Urinary bladder (tissue), 4 donors: ENCODE data around the gene RFNG. TPM values are rescaled to one million over a fixed set of nuclear protein-coding genes. Genes with fewer than 3 reads are reported as not detected.

Source experiments
- DNase-seq: peaks from one replicate; pipeline ENCODE4 v3.0.0-alpha.2; 2015; ENCODE audit errors: extremely low spot score
- H3K27ac ChIP-seq: one replicate; pipeline ENCODE4 v1.5.1; 2013; ENCODE audit warnings: low read depth, mild to moderate bottlenecking, moderate library complexity
- H3K36me3 ChIP-seq: one replicate; pipeline ENCODE4 v1.6.1; 2013; ENCODE audit warnings: mild to moderate bottlenecking, moderate library complexity; ENCODE audit not compliant: insufficient read depth
- H3K4me1 ChIP-seq: one replicate; pipeline ENCODE4 v1.6.1; 2013; ENCODE audit warnings: mild to moderate bottlenecking, moderate library complexity; ENCODE audit not compliant: insufficient read depth
- H3K4me3 ChIP-seq: one replicate; pipeline ENCODE4 v1.5.1; 2013; ENCODE audit warnings: low read depth, low read length
- WGBS: extraction: QIAGEN DNeasy Blood & Tissue Kit; methylation state at CpG from one replicate; pipeline ENCODE4 v1.1.7; 2013; 5-methylcytosine and 5-hydroxymethylcytosine counted together
- polyA plus RNA-seq: library from polyadenylated mRNA; stranded (reverse); fragments of 200-250 nt; gene quantifications from one replicate; pipeline ENCODE4 v1.2.3, GENCODE V29; 2013
- total RNA-seq: library from RNA; depleted of rRNA; stranded (reverse); fragments of >200 nt; gene quantifications from one replicate; pipeline ENCODE4 v1.2.3, GENCODE V29; 2014
- donor health status: healthy with polysubstance abuse.
- donor health status: healthy.

Gene RFNG
- total and polyA plus RNA-seq, 2 donors, result 16.5 to 47.0 TPM

DNA sequence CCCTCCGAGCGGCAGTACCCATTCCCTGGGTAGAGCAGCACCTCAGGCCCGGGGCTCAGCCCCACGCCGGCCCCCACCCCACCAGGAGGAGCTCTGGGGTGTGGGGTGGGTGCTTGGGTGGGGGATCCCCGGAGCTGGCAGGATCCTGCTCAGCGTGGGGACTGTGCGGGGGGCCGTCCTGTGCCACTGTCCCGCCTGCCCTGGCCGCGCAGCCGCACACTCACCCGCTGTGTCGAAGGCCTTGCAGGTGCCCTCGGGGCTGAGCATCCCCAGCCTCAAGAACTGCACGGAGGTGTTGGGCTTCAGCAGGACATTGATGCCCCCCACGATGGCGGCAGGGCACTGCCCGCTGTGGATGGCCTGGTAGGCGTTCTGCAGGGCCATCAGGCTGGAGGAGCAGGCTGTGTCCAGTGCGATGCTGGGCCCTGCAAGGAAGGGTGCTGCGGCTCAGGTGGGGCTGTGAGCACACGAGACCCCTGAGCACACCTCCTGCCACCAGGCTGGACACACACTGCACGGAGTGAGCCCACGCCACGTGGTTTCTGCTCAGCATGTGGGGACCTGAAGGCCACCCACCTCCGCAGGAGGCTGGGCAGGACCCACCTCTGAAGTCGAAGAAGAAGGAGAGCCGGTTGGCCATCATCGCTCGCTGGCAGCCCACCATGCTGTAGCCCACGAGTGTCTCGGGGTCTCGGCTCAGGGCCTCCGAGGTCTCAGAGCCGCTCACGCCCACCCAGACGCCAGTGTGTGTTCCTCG lies 41.6 kb upstream of the RFNG start:
- 94% methylated on average over 40 of the region's 40 CpGs for WGBS
- Histone ChIP-seq H3K36me3 (peaks cover 6% of the 10 kb centered on the region), H3K4me1 (no peaks in the 10 kb centered on the region), H3K4me3 (no peak overlapping the region), H3K27ac (no peak overlapping the region)
- no peak for DNase-seq

DNA sequence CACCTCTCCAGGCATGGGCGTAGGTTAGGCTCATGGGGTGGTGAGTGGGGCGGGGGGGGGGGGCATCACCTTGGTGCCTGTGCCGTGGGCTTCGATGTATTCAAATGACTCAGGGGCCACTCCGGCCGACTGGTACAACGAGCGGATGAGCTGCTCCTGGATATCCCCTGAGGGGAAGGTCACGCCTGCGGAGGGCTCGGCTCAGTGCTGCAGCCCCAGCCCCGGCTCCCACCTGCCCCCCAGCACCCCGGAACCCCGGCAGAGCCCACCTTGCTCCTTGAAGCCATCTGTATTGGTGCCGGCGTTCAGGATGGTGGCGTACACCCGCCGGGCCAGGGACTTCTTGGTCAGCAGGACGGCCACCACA lies 41.0 kb upstream of the RFNG start:
- no peak for DNase-seq
- Histone ChIP-seq H3K27ac (no peak overlapping the region), H3K36me3 (peaks cover 6% of the 10 kb centered on the region), H3K4me1 (no peaks in the 10 kb centered on the region), H3K4me3 (no peak overlapping the region)
- WGBS, result 94% methylated on average over 20 of the region's 20 CpGs

DNA sequence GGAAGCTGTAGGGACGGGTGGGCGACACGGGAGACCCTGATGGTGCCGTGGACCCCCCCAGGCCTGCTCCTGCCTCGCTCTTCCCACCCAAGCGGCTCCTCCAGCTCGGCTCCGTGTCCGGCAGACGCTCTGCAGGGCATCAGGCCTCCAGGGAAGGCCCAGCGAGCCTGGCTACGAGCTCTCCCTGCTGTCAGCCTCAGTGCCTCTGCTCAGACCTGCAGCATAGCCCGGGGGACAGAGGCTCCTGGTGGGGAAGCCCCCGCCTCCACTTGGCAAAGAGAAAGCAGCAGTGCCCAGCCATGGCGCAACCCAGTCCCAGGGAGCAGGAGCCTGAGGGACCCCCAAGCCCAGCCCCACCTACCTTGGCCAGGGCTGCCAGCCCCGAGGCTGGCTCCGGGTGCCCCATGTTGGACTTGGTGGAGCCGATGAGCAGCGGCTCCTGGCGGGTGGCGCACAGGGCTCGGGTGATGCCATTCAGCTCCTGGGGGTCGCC lies 40.5 kb upstream of the RFNG start:
- Histone ChIP-seq H3K36me3 (peaks cover 9% of the 10 kb centered on the region), H3K27ac (no peak overlapping the region), H3K4me1 (no peaks in the 10 kb centered on the region), H3K4me3 (no peak overlapping the region)
- no peak for DNase-seq
- 91% methylated on average over 23 of the region's 23 CpGs for WGBS

DNA sequence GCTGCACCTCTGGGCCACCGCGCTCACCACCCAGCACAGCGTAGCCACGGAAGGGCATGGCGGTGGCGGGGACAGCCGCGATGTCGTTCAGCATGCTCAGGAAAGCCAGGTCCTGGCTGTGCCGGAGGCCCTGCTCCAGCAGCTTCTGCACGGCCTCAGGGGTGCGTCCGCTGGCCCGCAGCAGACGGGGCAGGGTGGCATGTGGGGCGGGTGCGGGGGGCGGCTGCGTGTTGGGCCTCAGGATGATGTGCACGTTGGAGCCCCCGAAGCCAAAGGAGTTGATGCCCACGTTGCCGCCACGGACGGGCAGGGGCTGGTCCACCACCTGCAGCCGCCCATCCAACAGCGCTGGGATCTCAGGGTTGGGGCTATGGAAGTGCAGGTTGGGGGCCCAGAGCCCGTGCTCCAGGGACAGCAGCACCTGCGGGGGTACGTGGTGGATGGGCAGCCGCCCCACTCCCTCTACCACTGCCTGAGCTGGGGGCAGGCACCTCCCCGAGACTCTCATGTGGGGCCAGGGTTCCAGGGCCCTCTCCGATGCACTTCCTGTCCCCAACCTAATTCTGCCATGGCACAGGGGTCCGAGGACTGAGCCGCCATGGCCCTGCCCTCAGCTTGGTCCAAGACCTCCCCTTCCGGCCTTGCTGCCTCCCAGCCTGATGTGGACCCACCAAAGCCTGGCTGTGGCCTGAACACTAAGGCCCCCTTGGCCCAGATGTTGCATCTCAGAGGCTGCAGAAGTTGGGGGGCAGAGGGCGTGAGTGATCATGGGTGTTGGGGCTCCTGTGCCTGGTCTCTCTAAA lies 39.9 kb upstream of the RFNG start:
- 94% methylated on average over 37 of the region's 37 CpGs for WGBS
- H3K4me1 ChIP-seq, result no peaks in the 10 kb centered on the region
- no peak for DNase-seq
- peaks cover 9% of the 10 kb centered on the region for H3K36me3 ChIP-seq
- H3K4me3 ChIP-seq, result no peak overlapping the region
- H3K27ac ChIP-seq, result no peak overlapping the region

DNA sequence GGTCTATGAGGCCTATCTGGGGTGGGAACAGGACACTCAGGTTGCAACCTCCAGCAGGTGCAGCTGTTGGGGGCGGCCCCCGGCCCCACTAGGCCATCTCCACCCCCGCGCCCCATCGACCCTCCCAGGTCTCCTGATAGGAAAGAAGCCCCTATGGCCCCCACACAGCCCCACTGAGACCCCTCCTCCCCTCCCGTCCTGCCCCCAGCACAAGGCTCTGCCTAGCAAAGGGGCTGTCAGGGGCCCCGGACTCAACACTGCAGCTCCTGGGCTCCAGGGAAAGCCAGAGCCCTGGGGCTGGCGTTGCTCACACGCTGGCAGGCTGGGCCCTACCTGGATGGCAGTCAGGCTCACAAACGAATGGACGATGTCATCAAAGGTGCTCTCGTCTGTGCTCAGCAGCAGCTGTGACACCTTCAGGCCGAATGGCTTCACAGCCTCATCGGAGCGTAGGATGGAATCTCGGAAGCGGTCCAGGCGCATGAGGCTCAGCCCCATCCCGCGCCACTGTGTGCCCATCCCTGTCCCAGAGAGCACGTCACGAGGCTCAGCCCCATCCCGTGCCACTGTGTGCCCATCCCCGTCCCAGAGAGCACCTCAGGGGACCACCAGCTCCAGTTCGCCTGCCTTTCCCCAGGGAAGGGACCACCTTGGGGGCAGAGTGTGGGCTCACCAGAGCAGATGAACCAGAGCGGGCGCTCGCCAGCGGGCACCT lies 39.1 kb upstream of the RFNG start:
- no peak overlapping the region for H3K4me3 ChIP-seq
- H3K27ac ChIP-seq, result no peak overlapping the region
- DNase-seq, result no peak
- WGBS, result 95% methylated on average over 29 of the region's 29 CpGs
- peaks cover 16% of the 10 kb centered on the region for H3K36me3 ChIP-seq
- no peaks in the 10 kb centered on the region for H3K4me1 ChIP-seq

DNA sequence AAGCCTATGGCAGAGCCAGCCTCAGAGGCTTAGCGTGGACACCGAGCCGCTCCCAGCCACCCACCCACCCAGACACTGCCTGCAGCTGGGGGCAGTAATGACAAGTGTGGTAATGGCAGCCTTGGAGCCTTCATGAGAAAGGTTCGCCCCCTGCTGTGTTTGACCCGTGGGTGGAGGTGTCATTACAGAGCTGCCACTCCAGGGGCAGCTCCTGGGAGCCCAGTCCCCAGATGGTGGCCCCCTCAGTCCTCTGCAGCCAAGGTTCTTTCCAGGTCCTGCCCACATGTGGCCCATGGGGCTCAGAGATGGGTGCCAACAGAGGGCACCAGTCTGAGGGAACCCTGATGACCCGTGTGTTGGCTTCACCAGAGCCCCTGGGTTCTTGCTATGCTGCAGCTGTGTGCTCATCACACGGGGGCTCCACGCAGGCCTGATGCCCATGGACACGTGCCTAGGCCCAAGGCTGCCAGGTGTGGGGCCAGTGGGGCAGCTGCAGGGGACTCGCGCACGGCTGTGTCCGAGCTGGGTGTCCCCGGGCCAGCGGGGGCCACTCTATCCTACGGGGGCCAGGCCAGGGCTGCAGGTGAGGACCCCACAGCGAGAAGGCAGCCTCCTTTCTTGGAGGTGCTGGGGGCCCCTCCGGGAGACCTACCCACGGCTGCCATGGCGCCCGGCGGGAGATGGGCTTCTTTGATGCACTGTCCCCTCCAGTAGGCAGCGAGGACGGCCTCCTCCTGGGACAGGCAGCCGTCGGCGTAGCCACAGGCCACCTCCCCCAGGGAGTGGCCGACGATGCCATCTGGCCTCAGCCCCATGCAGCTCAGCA lies 38.3 kb upstream of the RFNG start:
- no peak for DNase-seq
- 89% methylated on average over 29 of the region's 29 CpGs for WGBS
- peaks cover 18% of the 10 kb centered on the region for H3K36me3 ChIP-seq

DNA sequence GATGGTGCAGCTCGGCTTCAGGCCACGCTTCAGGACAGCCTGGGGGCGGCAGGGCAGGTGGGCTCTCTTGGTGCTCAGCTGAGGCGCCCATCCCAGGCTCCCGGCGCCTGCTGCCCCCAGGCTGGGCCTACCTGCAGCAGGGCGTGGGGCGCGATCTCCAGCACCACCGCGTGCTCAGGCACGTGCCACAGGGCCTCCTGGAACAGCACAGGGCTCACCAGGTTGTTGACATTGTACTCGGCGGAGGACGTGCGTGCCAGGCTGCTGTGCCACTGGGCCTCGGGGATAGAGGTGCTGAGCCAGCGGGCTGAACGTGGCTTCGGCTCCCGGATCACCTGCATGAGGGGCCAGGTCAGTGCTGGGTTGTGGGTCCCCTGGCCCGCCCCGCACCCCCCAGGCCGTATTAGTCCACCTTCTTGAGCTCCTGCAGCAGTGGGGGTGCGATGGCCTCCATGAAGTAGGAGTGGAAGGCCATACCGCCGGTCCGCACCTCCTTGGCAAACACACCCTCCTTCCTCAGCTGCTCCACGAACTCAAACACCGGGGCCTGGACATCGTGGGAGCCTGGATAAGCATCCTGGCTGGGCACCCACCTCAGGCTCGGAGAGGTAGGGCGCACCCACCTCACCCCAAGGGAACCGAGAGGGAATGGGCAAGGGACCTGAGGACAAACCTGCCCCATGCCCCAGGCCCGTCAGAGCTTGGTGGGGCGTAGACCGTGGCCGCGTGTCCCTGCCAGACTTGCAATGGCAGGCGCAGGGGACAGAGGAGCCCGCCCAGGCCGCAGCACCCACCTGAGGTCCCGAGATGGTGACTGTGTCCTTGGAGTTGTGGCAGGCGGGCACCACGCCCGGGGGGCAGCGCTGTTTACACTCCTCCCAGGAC lies 37.5 kb upstream of the RFNG start:
- DNase-seq, result no peak
- H3K27ac ChIP-seq, result no peak overlapping the region
- no peaks in the 10 kb centered on the region for H3K4me1 ChIP-seq
- WGBS, result 94% methylated on average over 47 of the region's 47 CpGs
- peaks cover 21% of the 10 kb centered on the region for H3K36me3 ChIP-seq
- H3K4me3 ChIP-seq, result no peak overlapping the region

More for the DNA sequence above, 38.3 kb upstream of the RFNG start:
- no peaks in the 10 kb centered on the region for H3K4me1 ChIP-seq
- no peak overlapping the region for H3K27ac ChIP-seq
- H3K4me3 ChIP-seq, result no peak overlapping the region

DNA sequence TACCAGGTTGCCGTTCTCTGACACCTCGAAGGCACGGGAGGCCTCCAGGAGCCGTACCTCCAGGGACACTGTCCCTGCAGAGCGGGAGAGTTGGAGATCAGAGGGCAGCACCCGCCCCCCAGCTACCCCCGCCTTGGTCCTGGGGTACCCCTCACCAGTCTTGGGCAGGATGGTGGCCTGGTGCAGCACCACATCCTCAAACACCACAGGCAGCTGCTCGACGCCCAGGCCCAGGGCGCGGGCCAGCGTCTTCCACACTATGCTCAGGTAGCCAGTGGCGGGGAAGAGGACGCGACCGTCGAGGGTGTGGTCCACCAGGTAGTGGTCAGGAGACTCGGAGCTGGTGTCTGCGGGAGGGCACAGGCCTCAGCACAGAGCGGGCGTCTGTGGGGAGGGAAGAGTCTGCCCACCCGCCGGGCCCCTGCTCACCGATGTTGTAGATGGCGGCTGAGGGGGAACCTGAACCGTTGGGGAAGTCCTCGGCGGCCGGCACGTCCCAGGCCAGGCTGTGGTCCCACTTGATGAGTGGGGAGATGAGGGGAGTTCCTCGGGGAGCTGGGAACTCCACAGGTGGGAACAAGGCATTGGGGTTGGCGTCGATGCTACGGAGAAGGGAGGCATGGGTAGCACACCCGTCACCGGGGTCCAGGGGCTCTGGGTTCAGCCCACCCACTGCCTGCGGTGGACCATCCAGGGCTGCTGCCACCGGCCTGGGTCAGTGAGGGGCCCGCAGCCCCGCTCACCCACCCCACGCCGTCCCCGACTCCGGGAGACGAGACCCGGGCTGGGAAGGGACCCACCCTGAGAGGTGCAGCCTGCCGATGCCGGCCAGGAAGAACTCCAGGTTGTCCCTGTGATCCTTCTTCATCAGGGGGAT lies 36.6 kb upstream of the RFNG start:
- 95% methylated on average over 48 of the region's 48 CpGs for WGBS
- Histone ChIP-seq H3K4me3 (no peak overlapping the region), H3K36me3 (peaks cover 29% of the 10 kb centered on the region), H3K4me1 (no peaks in the 10 kb centered on the region), H3K27ac (no peak overlapping the region)
- DNase-seq, result no peak

DNA sequence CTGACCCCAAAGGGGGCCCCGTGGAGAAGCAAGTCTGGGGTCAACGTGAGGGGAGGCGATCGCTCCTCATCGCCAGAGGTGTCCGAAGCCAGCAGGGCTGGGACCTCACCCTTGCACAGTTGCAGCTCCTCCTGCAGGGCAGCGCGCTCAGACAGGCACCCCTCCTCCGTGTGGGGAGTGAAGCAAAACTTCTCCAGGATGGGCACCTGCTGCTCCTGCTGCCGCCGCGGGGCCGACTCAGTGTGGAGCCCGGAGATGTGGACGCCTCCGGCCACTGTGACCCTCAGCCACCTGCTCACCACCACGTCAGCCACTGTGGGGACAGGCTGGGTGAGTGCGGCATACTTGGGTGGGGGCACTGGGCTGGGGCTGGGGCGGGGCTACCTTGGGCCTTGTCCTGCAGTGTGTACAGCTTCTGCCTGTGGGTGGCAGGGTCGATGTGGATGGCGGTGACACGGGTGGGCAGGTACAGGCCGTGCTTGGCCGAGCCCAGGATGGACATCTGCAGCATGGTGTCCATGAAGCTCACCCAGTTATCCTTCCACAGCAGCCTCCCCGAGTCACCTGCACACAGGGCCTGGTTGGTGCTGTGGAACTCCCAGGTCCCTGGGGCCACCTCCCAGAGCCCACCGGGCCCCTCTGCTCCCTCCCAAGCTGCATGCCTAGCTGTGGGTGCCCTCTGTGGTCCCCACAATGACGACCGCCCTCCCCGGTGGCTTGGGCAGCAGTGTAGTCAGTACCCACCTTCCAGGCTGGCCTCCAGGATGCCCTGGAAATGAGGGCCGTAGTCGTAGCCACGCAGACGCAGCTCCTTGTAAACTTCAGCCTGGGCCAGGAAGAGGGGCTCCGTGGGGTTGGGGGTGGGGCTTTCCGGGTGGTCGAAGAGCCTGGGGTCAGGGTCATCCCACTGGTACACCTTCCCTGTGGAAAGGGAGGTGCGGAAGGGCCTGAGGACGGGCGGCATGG lies 35.6 kb upstream of the RFNG start:
- Histone ChIP-seq H3K4me1 (no peaks in the 10 kb centered on the region), H3K27ac (no peak overlapping the region), H3K4me3 (no peak overlapping the region), H3K36me3 (peaks cover 34% of the 10 kb centered on the region)
- WGBS, result 89% methylated on average over 39 of the region's 39 CpGs
- DNase-seq, result no peak

DNA sequence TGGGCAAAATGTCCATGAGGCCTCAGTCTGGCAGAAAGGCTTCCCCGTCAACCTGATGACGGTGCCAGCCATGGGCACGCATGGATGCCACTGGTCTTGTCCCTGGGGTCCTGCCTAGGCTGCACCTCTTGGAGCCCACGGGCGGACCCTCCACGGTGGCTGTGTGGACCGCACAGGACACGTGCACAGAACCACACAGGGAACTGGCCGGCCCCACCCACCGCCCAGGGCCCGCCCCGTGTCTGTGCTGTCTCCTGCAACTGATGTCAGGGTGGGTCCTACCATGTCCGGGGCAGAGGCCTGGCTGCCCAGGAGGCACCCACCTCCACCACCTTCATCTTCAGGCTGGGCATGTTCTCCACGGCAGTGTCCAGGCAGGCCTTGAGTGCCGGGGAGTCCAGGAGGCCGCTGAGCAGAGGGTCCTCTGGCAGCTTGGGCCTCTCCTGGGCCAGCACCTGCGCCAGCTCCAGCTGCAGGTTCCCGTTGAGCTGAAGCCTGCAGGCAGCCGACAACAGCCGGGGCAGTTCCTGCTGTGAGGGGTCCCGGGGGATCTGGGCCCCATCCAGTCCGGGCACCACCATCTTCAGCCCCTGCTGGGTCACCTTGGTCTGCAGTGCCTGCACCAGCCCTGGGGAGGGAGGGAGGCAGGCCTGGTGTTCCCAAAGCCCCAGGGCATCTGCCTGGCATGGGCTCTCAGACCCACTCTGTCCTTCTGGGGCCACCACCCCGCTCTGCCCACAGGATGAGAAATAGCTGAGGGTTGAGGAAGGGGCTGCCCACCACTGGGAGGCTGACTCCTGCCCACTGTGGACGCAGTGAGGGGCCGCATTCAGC lies 34.5 kb upstream of the RFNG start:
- DNase-seq, result no peak
- no peaks in the 10 kb centered on the region for H3K4me1 ChIP-seq
- H3K27ac ChIP-seq, result no peak overlapping the region
- no peak overlapping the region for H3K4me3 ChIP-seq
- peaks cover 37% of the 10 kb centered on the region for H3K36me3 ChIP-seq
- WGBS, result 91% methylated on average over 25 of the region's 25 CpGs
